Measurements from ENCODE around the gene GNL2. TPM values are rescaled to one million over a fixed set of nuclear protein-coding genes. Genes with fewer than 3 reads are reported as not detected.
"Not testable (repeated sequence)": the region's sequence is repeated elsewhere in the genome, so short reads cannot be mapped to it uniquely, and the experiment has no call there.

The GNL2 gene
- total RNA-seq, 2 experiments from 2014 or later: 43.4 to 44.5 TPM

GRCh38 chr1:37560401-37561132 is 35.2 kb downstream of the GNL2 start:
- POLR2A ChIA-PET: no interaction called here
- no peaks in the 10 kb centered on the region for H3K4me1 Mint-ChIP-seq (ENCODE audit: low read depth)
- intact Hi-C loops (cut with DNase I, micrococcal nuclease): no loop called here

DNA sequence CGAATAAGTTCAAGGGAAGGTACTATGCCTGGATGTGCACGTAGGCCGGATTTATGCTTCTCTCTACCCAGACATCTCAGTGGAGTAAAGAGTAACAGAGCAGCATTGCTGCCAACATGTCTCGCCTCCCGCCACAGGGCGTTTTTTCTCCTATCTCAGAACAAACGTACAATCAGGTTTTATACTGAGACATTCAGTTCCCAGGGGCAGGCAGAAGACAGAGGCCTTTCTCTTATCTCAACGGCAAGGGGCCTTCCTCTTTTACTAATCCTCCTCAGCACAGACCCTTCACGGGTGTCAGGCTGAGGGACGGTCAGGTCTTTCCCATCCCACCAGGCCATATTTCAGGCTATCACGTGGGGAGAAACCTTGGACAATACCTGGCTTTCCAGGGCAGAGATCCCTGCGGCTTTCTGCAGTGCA is 35.8 kb downstream of the GNL2 start:
- intact Hi-C loops (cut with DNase I, micrococcal nuclease): loop anchor here in 1 of 2 experiments (5.0 kb wide), 2 partner anchors 103 to 302 kb away; no protein-coding TSS in a partner anchor
- H3K36me3 ChIP-seq (ENCODE audit: insufficient read depth, low read length); H3K9me3 Mint-ChIP-seq; H3K4me1 ChIP-seq (ENCODE audit: insufficient read depth, low read length); ATAC-seq (ENCODE audit: poor library complexity); H3K36me3 Mint-ChIP-seq (ENCODE audit: low read depth); H3K9me3 ChIP-seq (ENCODE audit: control insufficient read depth in 1 of 2, insufficient read depth in 1 of 2, low read length in 2 of 2); H3K4me3 Mint-ChIP-seq; H3K27ac ChIP-seq (ENCODE audit: low read depth in 1 of 2, low read length in 2 of 2); POLR2A ChIA-PET; DNase-seq; H3K27ac Mint-ChIP-seq; H3K4me1 Mint-ChIP-seq (ENCODE audit: low read depth); CTCF ChIA-PET; H3K27me3 Mint-ChIP-seq; H3K4me3 ChIP-seq (ENCODE audit: low read length); H3K27me3 ChIP-seq (ENCODE audit: control insufficient read depth in 1 of 2, insufficient read depth in 2 of 2, low read length in 2 of 2): not testable (repeated sequence)

More at GRCh38 chr1:37560401-37561132, 35.2 kb downstream of the GNL2 start:
- Histone ChIP-seq H3K27ac (ENCODE audit: low read depth in 1 of 2, low read length in 2 of 2) (no peak overlapping the region), H3K36me3 (ENCODE audit: insufficient read depth, low read length) (peaks cover 10% of the 10 kb centered on the region), H3K4me1 (ENCODE audit: insufficient read depth, low read length) (no peaks in the 10 kb centered on the region), H3K9me3 (ENCODE audit: control insufficient read depth in 1 of 2, insufficient read depth in 1 of 2, low read length in 2 of 2) (no peaks in the 10 kb centered on the region), H3K27me3 (ENCODE audit: control insufficient read depth in 1 of 2, insufficient read depth in 2 of 2, low read length in 2 of 2) (no peaks in the 10 kb centered on the region), H3K4me3 (ENCODE audit: low read length) (no peak overlapping the region)
- no peak for ATAC-seq (ENCODE audit: poor library complexity)
- no peak for DNase-seq
- CTCF ChIA-PET: no interaction called here
- H3K9me3 Mint-ChIP-seq: no peaks in the 10 kb centered on the region
- no peak overlapping the region for H3K4me3 Mint-ChIP-seq
- peaks cover 13% of the 10 kb centered on the region for H3K36me3 Mint-ChIP-seq (ENCODE audit: low read depth)
- TF ChIP-seq CTCF (IDR thresholded peaks at IDR 0.05): no peak
- H3K27me3 Mint-ChIP-seq: peaks cover 4% of the 10 kb centered on the region
- no peak overlapping the region for H3K27ac Mint-ChIP-seq

GRCh38 chr1:37559080-37559479 is 36.7 kb downstream of the GNL2 start:
- Mint-ChIP-seq H3K27ac (no peak overlapping the region), H3K27me3 (peaks cover 4% of the 10 kb centered on the region), H3K4me3 (no peak overlapping the region), H3K36me3 (ENCODE audit: low read depth) (peaks cover 2% of the 10 kb centered on the region), H3K9me3 (no peaks in the 10 kb centered on the region), H3K4me1 (ENCODE audit: low read depth) (peaks cover 4% of the 10 kb centered on the region)
- Histone ChIP-seq H3K36me3 (ENCODE audit: insufficient read depth, low read length) (no peaks in the 10 kb centered on the region), H3K27me3 (ENCODE audit: control insufficient read depth in 1 of 2, insufficient read depth in 2 of 2, low read length in 2 of 2) (no peaks in the 10 kb centered on the region), H3K9me3 (ENCODE audit: control insufficient read depth in 1 of 2, insufficient read depth in 1 of 2, low read length in 2 of 2) (no peaks in the 10 kb centered on the region), H3K4me3 (ENCODE audit: low read length) (no peak overlapping the region), H3K27ac (ENCODE audit: low read depth in 1 of 2, low read length in 2 of 2) (no peak overlapping the region), H3K4me1 (ENCODE audit: insufficient read depth, low read length) (peaks cover 5% of the 10 kb centered on the region)
- ChIA-PET POLR2A (no interaction called here), CTCF (no interaction called here)
- no peak for TF ChIP-seq CTCF (IDR thresholded peaks at IDR 0.05)
- intact Hi-C loops (cut with DNase I, micrococcal nuclease): loop anchor here in 1 of 2 experiments (5.0 kb wide), 2 partner anchors 102 to 303 kb away; no protein-coding TSS in a partner anchor
- no peak for DNase-seq
- ATAC-seq (ENCODE audit: poor library complexity): no peak
